IMR-90 (cell line): ENCODE results near the gene TBC1D10B. TPM values are rescaled to one million over a fixed set of nuclear protein-coding genes. Genes with fewer than 3 reads are reported as not detected.

Experiments
- ATAC-seq: fragments of 200-7000 bp; cut with Tn5 transposase; 2 replicates; pipeline ENCODE4 v1.9.1; 2020; ENCODE audit warnings: low read depth, mild to moderate bottlenecking, moderate library complexity
- BruUV-seq: library from RNA; stranded (reverse); fragments of 400-500 nt; replicated peaks from 2 replicates; lab custom pipeline; 2021; lab: Mats Ljungman, UMichigan
- CTCF ChIA-PET: fragments of 300-600 bp; formaldehyde crosslinking; extraction: SDS; loops from one replicate; lab custom pipeline; 2021; ENCODE audit warnings: antibody characterized with exemption; lab: Yijun Ruan, JAX
- POLR2A ChIA-PET: fragments of 300-600 bp; sonication (Branson Sonifier 250); formaldehyde crosslinking; loops from one replicate; lab custom pipeline; 2022; ENCODE audit warnings: antibody characterized with exemption; ENCODE audit not compliant: unreplicated experiment; lab: Charles Lee
- DNase-seq: peaks from one replicate; pipeline ENCODE4 v3.0.0; 2013
- H2AFZ ChIP-seq: replicated peaks from 2 replicates; pipeline ENCODE3; 2013; ENCODE audit warnings: low read length, mild to moderate bottlenecking; ENCODE audit not compliant: poor library complexity
- H2AK5ac ChIP-seq: 2 replicates; pipeline ENCODE4 v1.6.1; 2013; ENCODE audit warnings: low read depth, low read length, inconsistent platforms
- H2AK9ac ChIP-seq: replicated peaks from 2 replicates; pipeline ENCODE3; 2013; ENCODE audit warnings: mild to moderate bottlenecking, low read depth, low read length, moderate library complexity; ENCODE audit not compliant: poor library complexity
- H2BK120ac ChIP-seq: 2 replicates; pipeline ENCODE4 v1.6.1; 2013; ENCODE audit warnings: low read depth, low read length, inconsistent platforms
- H2BK15ac ChIP-seq: 3 replicates; pipeline ENCODE4 v1.6.1; 2013; ENCODE audit warnings: low read depth, low read length, inconsistent platforms
- H2BK20ac ChIP-seq: 2 replicates; pipeline ENCODE4 v1.6.1; 2013; ENCODE audit warnings: low read depth, mild to moderate bottlenecking, inconsistent platforms, low read length, moderate library complexity
- H2BK5ac ChIP-seq: 2 replicates; pipeline ENCODE4 v1.6.1; 2013; ENCODE audit warnings: mild to moderate bottlenecking, low read depth, low read length, inconsistent platforms; ENCODE audit not compliant: poor library complexity, severe bottlenecking
- H3K14ac ChIP-seq: replicated peaks from 2 replicates; pipeline ENCODE4 v1.6.1; 2013; ENCODE audit warnings: low read depth, low read length, inconsistent platforms
- H3K18ac ChIP-seq: 2 replicates; pipeline ENCODE4 v1.6.1; 2013; ENCODE audit warnings: low read depth, low read length, control low read depth
- H3K23ac ChIP-seq: 2 replicates; pipeline ENCODE4 v1.6.1; 2013; ENCODE audit warnings: low read depth, low read length, inconsistent platforms
- H3K27ac ChIP-seq: 2 replicates; pipeline ENCODE4 v1.5.1; 2013; ENCODE audit warnings: mild to moderate bottlenecking, control low read depth, low read length; ENCODE audit not compliant: insufficient read depth
- H3K27me3 ChIP-seq: 2 replicates; pipeline ENCODE4 v1.6.1; 2013; ENCODE audit warnings: low read length; ENCODE audit not compliant: control insufficient read depth, insufficient read depth
- H3K36me3 ChIP-seq: 2 replicates; pipeline ENCODE4 v1.6.1; 2013; ENCODE audit warnings: low read length, mixed read lengths; ENCODE audit not compliant: control insufficient read depth, insufficient read depth
- H3K4ac ChIP-seq: 2 replicates; pipeline ENCODE4 v1.6.1; 2013; ENCODE audit warnings: low read depth, low read length, inconsistent platforms
- H3K4me1 ChIP-seq: 2 replicates; pipeline ENCODE4 v1.6.1; 2013; ENCODE audit warnings: low read length, mixed read lengths; ENCODE audit not compliant: control insufficient read depth, insufficient read depth
- H3K4me2 ChIP-seq: 2 replicates; pipeline ENCODE4 v1.6.1; 2013; ENCODE audit warnings: low read depth, mild to moderate bottlenecking, control low read depth, low read length, moderate library complexity
- H3K4me3 ChIP-seq: 2 replicates; pipeline ENCODE4 v1.5.1; 2013; ENCODE audit warnings: low read depth, mild to moderate bottlenecking, control low read depth, low read length, moderate library complexity; ENCODE audit not compliant: insufficient read depth
- H3K56ac ChIP-seq: 2 replicates; pipeline ENCODE4 v1.6.1; 2013; ENCODE audit warnings: low read length, inconsistent platforms; ENCODE audit not compliant: insufficient read depth; ENCODE audit errors: extremely low read depth
- H3K79me1 ChIP-seq, 2 experiments: 2 replicates each; pipeline ENCODE4 v1.6.1; 2013; ENCODE audit warnings: low read length in 2 of 2, inconsistent platforms in 1 of 2, low read depth in 1 of 2
- H3K9ac ChIP-seq: 2 replicates; pipeline ENCODE4 v1.6.1; 2013; ENCODE audit warnings: low read depth, low read length, control low read depth
- H3K9me1 ChIP-seq: 2 replicates; pipeline ENCODE4 v1.6.1; 2013; ENCODE audit warnings: low read length, inconsistent platforms; ENCODE audit not compliant: insufficient read depth
- H3K9me3 ChIP-seq: 2 replicates; pipeline ENCODE4 v1.6.1; 2013; ENCODE audit warnings: low read length; ENCODE audit not compliant: control insufficient read depth, insufficient read depth
- H4K20me1 ChIP-seq: 2 replicates; pipeline ENCODE4 v1.6.1; 2013; ENCODE audit warnings: low read length, inconsistent platforms; ENCODE audit not compliant: insufficient read depth
- H4K5ac ChIP-seq: 2 replicates; pipeline ENCODE4 v1.6.1; 2013; ENCODE audit warnings: mild to moderate bottlenecking, low read depth, low read length, control low read depth
- H4K8ac ChIP-seq, 2 experiments: 2 replicates each; pipeline ENCODE4 v1.6.1; 2013; ENCODE audit warnings: low read depth in 2 of 2, low read length in 2 of 2, control low read depth in 1 of 2, inconsistent platforms in 1 of 2
- H4K91ac ChIP-seq: 2 replicates; pipeline ENCODE4 v1.6.1; 2013; ENCODE audit warnings: low read depth, low read length, inconsistent platforms; ENCODE audit not compliant: insufficient read depth
- CHD1 ChIP-seq: IDR thresholded peaks from 2 replicates; pipeline ENCODE4 v1.6.1; 2012; ENCODE audit warnings: low read depth, low read length, improper control_type of control experiment
- CTCF ChIP-seq: conservative IDR thresholded peaks from 2 replicates; pipeline ENCODE4 v1.5.1; 2012; ENCODE audit warnings: mild to moderate bottlenecking, low read depth, low read length, improper control_type of control experiment
- MAZ ChIP-seq: IDR thresholded peaks from 2 replicates; pipeline ENCODE4 v1.6.1; 2012; ENCODE audit warnings: low read depth, mild to moderate bottlenecking, low read length, improper control_type of control experiment, moderate library complexity, borderline replicate concordance
- WGBS, 2 experiments: methylation state at CpG; one replicate each; pipeline versions ENCODE4 v1.1.5 to v1.1.7; 2013; ENCODE audit warnings: missing lambda C conversion rate in 2 of 2; ENCODE audit not compliant: insufficient read length in 1 of 2; ENCODE audit errors: extremely low coverage in 2 of 2; 5-methylcytosine and 5-hydroxymethylcytosine counted together
- dilution Hi-C: fragments of 300-500 bp; cut with HindIII; formaldehyde crosslinking; loops from one replicate; pipeline ENCODE4 v1.14.3; 2018; ENCODE audit warnings: low sequenced_read_pairs; ENCODE audit not compliant: unreplicated experiment
- in situ Hi-C: fragments of 300-500 bp; cut with MboI; formaldehyde crosslinking; loops from 3 replicates; pipeline ENCODE4 v1.14.3; 2019; ENCODE audit warnings: low sequenced_read_pairs, inconsistent platforms, mixed read lengths
- intact Hi-C: fragments of 100-400 bp; cut with micrococcal nuclease; formaldehyde crosslinking; loops from 2 replicates; pipeline ENCODE4 v1.10.0; 2022
- polyA plus RNA-seq, 3 experiments: library from polyadenylated mRNA; depleted of rRNA; stranded (reverse); fragments of >200 nt; gene quantifications; 2 replicates each; pipeline ENCODE4 v1.2.3, GENCODE V29; 2012; ENCODE audit warnings: low replicate concordance in 1 of 3
- total RNA-seq: library from RNA; depleted of rRNA; stranded (reverse); fragments of >200 nt; gene quantifications from 2 replicates; pipeline ENCODE4 v1.2.3, GENCODE V29; 2012

Gene TBC1D10B
- total and polyA plus RNA-seq, 2 of the 4 experiments (the other 2 are of a cell fraction), result 8.4 to 24.9 TPM

- ATAC-seq, result peak; percentile 30
- H3K27ac ChIP-seq, result peak overlapping the region; percentile 82; the same call in 1 of the 2 replicates
Observed at GRCh38 chr16:30369938-30370455, 297 bp downstream of the TBC1D10B start.

More at GRCh38 chr16:30369938-30370455, 297 bp downstream of the TBC1D10B start:
- in situ Hi-C loops (no loop called here), dilution Hi-C loops (no loop called here), intact Hi-C loops (loop anchor here (2.0 kb wide), 1 partner anchor 277 kb away; no protein-coding TSS in a partner anchor)
- H4K20me1 ChIP-seq, result peaks cover 40% of the 10 kb centered on the region
- peak overlapping the region; percentile 51 for H2AK9ac ChIP-seq
- no peak overlapping the region for H3K14ac ChIP-seq
- H3K9me1 ChIP-seq, result peaks cover 17% of the 10 kb centered on the region
- no peak overlapping the region for H2AK5ac ChIP-seq
- H3K18ac ChIP-seq, result no peak overlapping the region
- H4K5ac ChIP-seq, result no peak overlapping the region
- no peak overlapping the region for H2BK120ac ChIP-seq
- 1% methylated on average over 29 of the region's 76 CpGs; no CpG with 5 or more reads in 1 of the 2 experiments for WGBS, 2 experiments
- ChIA-PET CTCF (no interaction called here), POLR2A (no interaction called here)
- no peak overlapping the region for H2BK15ac ChIP-seq
- H3K23ac ChIP-seq, result no peak overlapping the region
- peaks cover 9% of the 10 kb centered on the region; the same call in 1 of the 2 replicates for H3K36me3 ChIP-seq
- H3K27me3 ChIP-seq, result no peaks in the 10 kb centered on the region
- peaks cover 3% of the 10 kb centered on the region; the same call in 1 of the 2 replicates for H3K4me1 ChIP-seq
- H3K4me2 ChIP-seq, result no peak overlapping the region
- BruUV-seq, result no TSS peak
- H3K9ac ChIP-seq, result 0 out of 2 replicates have a peak overlapping the region, but pooled peaks have one; percentile 90
- no peak overlapping the region for H3K56ac ChIP-seq
- no peaks in the 10 kb centered on the region for H3K9me3 ChIP-seq
- H2BK20ac ChIP-seq, result no peak overlapping the region
- no peak overlapping the region for H3K4ac ChIP-seq
- peak overlapping the region; percentile 40 for H2BK5ac ChIP-seq
- peak overlapping the region; percentile 86 for H3K4me3 ChIP-seq
- H4K91ac ChIP-seq, result no peak overlapping the region
- DNase-seq, result no peak
- H3K79me1 ChIP-seq, result peaks cover 4 to 51% of the 10 kb centered on the region in 2 experiments; a peak in 3 of 4 replicates
- no peak overlapping the region for H4K8ac ChIP-seq
- TF ChIP-seq CHD1 (no peak), MAZ (peak; percentile 82; the same call in 1 of the 2 replicates), CTCF (peak; percentile 26; the same call in 1 of the 2 replicates)
- peak overlapping the region; percentile 80 for H2AFZ ChIP-seq
